Measurements from ENCODE around the gene SIN3B. TPM values are rescaled to one million over a fixed set of nuclear protein-coding genes. Genes with fewer than 3 reads are reported as not detected.

The SIN3B gene
- total and polyA plus RNA-seq, 9 of the 15 experiments (the other 6 are each of a cell fraction or from before 2014, with no cell fraction given), result 0.51 to 34.2 (median 14.3) TPM

DNA sequence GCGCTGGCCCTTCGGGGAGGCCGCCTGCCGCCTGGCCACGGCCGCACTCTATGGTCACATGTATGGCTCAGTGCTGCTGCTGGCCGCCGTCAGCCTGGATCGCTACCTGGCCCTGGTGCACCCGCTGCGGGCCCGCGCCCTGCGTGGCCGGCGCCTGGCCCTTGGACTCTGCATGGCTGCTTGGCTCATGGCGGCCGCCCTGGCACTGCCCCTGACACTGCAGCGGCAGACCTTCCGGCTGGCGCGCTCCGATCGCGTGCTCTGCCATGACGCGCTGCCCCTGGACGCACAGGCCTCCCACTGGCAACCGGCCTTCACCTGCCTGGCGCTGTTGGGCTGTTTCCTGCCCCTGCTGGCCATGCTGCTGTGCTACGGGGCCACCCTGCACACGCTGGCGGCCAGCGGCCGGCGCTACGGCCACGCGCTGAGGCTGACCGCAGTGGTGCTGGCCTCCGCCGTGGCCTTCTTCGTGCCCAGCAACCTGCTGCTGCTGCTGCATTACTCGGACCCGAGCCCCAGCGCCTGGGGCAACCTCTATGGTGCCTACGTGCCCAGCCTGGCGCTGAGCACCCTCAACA is 60.8 kb downstream of the SIN3B start (continued):
- TF ChIP-seq, protein P1, sequence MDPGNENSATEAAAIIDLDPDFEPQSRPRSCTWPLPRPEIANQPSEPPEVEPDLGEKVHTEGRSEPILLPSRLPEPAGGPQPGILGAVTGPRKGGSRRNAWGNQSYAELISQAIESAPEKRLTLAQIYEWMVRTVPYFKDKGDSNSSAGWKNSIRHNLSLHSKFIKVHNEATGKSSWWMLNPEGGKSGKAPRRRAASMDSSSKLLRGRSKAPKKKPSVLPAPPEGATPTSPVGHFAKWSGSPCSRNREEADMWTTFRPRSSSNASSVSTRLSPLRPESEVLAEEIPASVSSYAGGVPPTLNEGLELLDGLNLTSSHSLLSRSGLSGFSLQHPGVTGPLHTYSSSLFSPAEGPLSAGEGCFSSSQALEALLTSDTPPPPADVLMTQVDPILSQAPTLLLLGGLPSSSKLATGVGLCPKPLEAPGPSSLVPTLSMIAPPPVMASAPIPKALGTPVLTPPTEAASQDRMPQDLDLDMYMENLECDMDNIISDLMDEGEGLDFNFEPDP (CRISPR knock-in tag; IDR thresholded peaks at IDR 0.05), result no peak
- TF ChIP-seq L3MBTL2 (IDR thresholded peaks at IDR 0.05) (peak; percentile 92), TARDBP (IDR thresholded peaks at IDR 0.05) (no peak), GATA2 (CRISPR knock-in tag; IDR thresholded peaks at IDR 0.05) (no peak), PHB2 (IDR thresholded peaks at IDR 0.05; ENCODE audit: low read depth) (no peak), FOXA3 (CRISPR knock-in tag; conservative IDR thresholded peaks at IDR 0.05 in 1 of 2, IDR thresholded peaks at IDR 0.05 in 1 of 2) (peak in 1 of 2 experiments; percentile 58; a peak in 2 of 4 replicates), ZNF830 (CRISPR knock-in tag; IDR thresholded peaks at IDR 0.05) (0 out of 2 replicates have a peak, but pooled peaks have one; percentile 53), SAP30 (IDR thresholded peaks at IDR 0.05; ENCODE audit: borderline replicate concordance, insufficient read depth, low read depth, low read length, poor library complexity, severe bottlenecking) (peak; percentile 71), ZNF24 (IDR thresholded peaks at IDR 0.05) (no peak; the same call in 1 of the 2 replicates), HMGN3 (IDR thresholded peaks at IDR 0.05; ENCODE audit: borderline replicate concordance, extremely low read depth, insufficient read length, low read depth, low read length) (peak; percentile 54), EP300 (IDR thresholded peaks at IDR 0.05; ENCODE audit: low read length) (no peak; the same call in 1 of the 2 replicates), NR2F6 (CRISPR knock-in tag; IDR thresholded peaks at IDR 0.05) (no peak), UBTF (IDR thresholded peaks at IDR 0.05; ENCODE audit: borderline replicate concordance in 1 of 2, low read depth in 2 of 2, low read length in 2 of 2) (peak; percentile 72 to 74; a peak in 2 of 4 replicates), ZNF3 (CRISPR knock-in tag; IDR thresholded peaks at IDR 0.05) (no peak), KDM4B (IDR thresholded peaks at IDR 0.05; ENCODE audit: borderline replicate concordance in 2 of 2, low read depth in 1 of 2) (peak in 1 of 2 experiments; percentile 59; a peak in 1 of 4 replicates), BACH1 (tag; IDR thresholded peaks at IDR 0.05) (no peak; the same call in 1 of the 2 replicates), ZNF655 (CRISPR knock-in tag; IDR thresholded peaks at IDR 0.05) (no peak), MCM3 (IDR thresholded peaks at IDR 0.05) (no peak), ZNF311 (CRISPR knock-in tag; IDR thresholded peaks at IDR 0.05) (peak; percentile 60; the same call in 1 of the 2 replicates)
- TF ChIP-seq, protein P2, sequence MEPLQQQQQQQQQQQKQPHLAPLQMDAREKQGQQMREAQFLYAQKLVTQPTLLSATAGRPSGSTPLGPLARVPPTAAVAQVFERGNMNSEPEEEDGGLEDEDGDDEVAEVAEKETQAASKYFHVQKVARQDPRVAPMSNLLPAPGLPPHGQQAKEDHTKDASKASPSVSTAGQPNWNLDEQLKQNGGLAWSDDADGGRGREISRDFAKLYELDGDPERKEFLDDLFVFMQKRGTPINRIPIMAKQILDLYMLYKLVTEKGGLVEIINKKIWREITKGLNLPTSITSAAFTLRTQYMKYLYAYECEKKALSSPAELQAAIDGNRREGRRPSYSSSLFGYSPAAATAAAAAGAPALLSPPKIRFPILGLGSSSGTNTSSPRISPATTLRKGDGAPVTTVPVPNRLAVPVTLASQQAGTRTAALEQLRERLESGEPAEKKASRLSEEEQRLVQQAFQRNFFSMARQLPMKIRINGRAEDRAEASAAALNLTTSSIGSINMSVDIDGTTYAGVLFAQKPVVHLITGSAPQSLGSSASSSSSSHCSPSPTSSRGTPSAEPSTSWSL (CRISPR knock-in tag; IDR thresholded peaks at IDR 0.05; ENCODE audit: borderline replicate concordance), result no peak
- TF ChIP-seq, protein P3, sequence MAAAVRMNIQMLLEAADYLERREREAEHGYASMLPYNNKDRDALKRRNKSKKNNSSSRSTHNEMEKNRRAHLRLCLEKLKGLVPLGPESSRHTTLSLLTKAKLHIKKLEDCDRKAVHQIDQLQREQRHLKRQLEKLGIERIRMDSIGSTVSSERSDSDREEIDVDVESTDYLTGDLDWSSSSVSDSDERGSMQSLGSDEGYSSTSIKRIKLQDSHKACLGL (CRISPR knock-in tag; IDR thresholded peaks at IDR 0.05; ENCODE audit: borderline replicate concordance, poor library complexity, severe bottlenecking), result no peak
